Islet of Langerhans (tissue), 1 donor: ENCODE measurements around the gene ZNF564.
"Not testable (repeated sequence)": the region's sequence is repeated elsewhere in the genome, so short reads cannot be mapped to it uniquely, and the experiment has no call there.

Experiments used
- FAIRE-seq: peaks from one replicate; lab custom pipeline; 2011; peaks lifted over from hg19 to GRCh38; lab: Jason Lieb, UNC

Gene ZNF564

DNA sequence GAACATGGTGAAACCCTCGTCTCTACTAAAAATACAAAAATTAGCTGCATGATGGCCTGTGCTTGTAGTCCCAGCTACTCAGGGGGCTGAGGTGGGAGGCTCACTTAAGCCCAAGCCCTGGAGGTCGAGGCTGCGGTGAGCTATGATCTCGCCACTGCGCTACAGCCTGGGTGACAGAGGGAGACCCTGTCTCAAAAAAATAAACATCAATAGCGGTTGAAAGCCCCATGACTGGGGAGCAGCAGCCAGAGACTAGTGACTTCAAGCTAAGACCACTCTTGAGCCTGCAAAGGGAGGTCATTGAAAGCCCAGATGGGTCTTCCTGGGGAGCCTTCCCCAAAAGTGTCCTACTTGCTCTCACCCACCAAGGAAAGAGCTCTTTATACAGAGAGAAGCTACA, 54.8 kb downstream of the ZNF564 start:
- FAIRE-seq = no peak

DNA sequence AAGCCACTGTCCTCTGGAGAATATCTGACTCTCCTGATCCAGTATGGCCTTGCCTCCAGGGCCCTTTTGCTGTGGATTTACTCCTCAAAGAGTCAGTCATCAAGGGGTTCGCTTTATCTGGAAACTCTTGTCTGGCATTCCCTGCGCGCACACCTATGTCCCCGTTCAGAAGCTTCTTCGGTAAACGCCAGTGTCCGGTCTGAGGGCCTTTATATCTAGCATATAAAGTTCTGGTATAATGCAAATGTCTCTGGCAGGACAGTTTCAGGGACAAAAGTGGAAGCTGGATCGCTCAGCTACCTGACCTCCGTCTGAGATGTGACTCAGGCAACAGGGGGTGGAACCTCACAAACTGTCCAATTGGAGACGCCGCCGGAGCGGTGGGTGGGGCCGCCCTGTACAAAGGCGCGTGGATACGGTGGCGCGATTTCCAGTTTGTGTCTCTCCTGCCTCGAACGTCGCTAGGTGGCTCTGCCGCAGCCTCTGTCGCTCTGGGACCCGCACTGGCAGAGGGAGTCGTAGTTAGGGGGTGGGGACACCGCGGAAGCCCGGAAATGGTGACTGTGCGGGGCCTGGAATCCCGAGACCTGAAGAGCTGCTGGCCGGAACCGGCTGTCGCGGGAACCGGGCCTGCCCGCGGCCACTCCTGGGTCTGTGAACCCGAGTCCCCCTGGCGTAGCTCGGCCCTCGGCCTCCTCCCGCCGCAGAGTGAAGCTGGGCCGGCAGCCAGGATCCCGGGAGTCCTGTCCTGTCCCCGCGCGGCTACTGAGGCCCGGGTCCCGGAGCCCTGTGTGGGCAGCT, 56.1 kb downstream of the ZNF564 start:
- FAIRE-seq = peak; percentile 79

DNA sequence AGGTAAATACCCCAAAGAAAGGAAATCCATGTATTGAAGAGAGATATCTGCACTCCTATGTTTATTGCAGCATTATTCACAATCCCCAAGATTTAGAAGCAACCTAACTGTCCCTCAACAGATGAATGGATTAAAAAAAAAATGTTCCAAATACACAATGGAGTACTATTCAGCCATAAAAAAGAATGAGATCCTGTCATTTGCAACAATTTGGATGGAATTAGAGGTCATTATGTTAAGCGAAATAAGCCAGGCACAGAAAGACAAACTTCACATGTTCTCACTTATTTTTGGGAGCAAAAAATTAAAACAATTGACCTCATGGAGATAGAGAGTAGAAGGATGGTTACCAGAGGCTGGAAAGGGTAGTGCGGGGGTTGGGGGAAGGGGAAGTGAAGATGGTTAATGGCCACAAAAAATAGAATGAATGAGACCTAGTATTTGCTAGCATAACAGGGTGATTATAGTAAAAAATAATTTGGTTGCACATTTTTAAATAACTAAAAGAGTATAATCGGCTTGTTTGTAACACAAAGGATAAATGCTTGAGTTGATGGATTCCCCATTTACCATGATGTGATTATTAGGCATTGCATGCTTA, 56.9 kb downstream of the ZNF564 start:
- FAIRE-seq = no peak

DNA sequence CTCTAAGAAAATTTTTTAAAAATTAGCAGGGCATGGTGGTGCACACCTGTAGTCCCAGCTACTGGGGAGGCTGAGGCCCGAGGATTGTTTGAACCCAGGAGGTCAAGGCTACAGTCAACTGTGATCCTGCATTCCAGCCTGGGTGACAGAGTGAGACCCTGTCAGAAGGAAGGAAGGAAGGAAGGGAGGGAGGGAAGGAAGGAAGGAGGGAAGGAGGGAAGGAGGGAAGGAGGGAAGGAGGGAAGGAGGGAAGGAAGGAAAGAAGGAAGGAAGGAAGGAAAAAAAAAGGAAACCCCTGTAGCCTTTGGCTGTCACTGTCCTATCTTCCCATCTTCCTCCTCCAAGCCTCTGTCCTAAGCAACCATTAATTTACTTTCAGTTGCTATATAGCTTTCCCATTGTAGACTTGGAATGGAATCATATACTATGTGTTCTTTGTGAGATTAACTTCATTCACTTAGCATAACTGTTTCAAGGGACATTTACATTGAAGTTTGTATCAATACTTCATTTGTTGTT, 65.0 kb downstream of the ZNF564 start:
- not testable (repeated sequence) for FAIRE-seq

DNA sequence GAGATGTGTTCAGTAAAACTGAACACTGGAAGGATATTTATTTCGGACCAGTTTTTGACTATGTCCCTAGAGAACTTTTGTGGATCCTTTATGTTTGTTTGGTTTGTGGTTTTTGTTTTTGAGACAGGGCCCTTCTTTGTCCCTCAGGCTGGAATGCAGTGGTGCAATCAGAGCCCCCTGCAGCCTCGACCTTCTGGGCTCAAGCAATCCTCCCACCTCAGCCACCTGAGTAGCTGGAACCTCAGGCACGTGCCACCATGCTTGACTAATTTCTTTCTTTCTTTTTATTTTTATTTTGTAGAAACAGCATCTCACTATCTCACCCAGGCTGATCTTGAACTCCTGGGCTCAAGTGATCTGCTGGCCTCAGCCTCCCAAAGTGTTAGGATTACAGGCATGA, 65.7 kb downstream of the ZNF564 start:
- no peak for FAIRE-seq

GRCh38 chr19:12485052-12485416, 66.2 kb downstream of the ZNF564 start:
- FAIRE-seq = no peak

GRCh38 chr19:12484371-12485051, 66.8 kb downstream of the ZNF564 start, which contains the start of gene ZNF709:
Gene ZNF709 (minus strand): TSS chr19:12484816. CDS start chr19:12484657, 159 bp downstream.
- FAIRE-seq = no peak

DNA sequence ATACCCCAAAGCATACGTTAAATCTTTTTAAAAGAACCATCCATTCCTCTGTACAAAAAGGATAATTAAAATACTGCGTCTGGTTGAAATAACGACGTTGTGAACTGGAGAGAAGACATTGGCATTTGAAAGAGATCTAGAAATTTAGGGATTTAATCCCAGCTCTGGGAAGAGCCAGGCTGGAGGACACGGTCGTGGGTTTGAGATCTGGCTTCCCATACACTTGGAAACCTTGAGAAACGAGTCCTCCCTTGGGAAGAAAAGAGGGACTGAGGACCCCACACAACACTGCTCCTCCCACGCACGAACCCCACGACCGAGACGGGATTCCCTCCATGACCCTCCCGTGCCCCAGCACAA, 67.3 kb downstream of the ZNF564 start:
- FAIRE-seq = no peak

DNA sequence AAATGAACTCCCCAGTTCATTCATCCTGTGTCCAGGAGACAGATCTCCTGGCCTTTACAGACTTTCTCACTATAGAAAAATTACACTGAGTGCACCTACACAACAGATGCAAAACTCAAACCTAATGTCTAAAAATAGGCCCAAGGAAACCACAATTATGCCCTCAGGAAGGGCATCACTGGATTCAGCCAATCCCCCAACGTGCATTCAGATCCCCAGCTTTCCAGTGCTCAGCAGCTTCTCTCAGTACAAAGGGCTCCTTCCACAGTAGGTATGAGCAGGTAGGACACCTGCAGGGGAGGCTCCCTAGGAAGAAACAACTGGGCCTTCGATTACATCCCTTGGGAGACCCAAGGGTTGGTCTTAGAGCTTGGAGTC, 68.8 kb downstream of the ZNF564 start:
- no peak for FAIRE-seq

GRCh38 chr19:12481781-12482508, 69.3 kb downstream of the ZNF564 start:
- FAIRE-seq = no peak

GRCh38 chr19:12478234-12478941, 72.9 kb downstream of the ZNF564 start:
- no peak for FAIRE-seq
